ENCODE results near the gene OTULIN.

Gene OTULIN

GRCh38 chr5:14696057-14696456 is 31.5 kb downstream of the OTULIN start:
- no peak for TF ChIP-seq ZFX (IDR thresholded peaks at IDR 0.05; ENCODE audit: borderline replicate concordance)
- TF ChIP-seq CTCF (IDR thresholded peaks at IDR 0.05): no peak
- no peak overlapping the region for H3K27ac ChIP-seq

DNA sequence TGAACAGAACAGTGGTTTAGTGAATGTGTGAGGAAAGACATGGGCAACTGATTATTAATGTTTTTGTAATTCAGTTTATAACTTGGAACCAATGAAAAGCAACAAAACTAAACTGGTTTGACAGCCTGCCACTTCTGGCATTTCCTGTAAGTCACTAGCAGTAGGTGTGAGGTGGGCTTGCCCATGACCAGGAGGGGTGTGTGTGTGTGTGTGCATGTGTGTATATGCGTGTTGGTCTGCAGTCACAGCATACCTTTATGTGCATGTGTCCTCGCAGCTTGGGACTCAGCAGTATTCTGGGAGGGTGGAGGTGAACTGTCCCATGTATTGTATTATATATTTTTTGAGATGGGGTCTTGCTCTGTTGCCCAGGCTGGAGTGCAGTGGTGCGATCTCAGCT is 32.3 kb downstream of the OTULIN start:
- no peak for TF ChIP-seq CTCF (IDR thresholded peaks at IDR 0.05)
- no peak for TF ChIP-seq ZFX (IDR thresholded peaks at IDR 0.05; ENCODE audit: borderline replicate concordance)
- H3K27ac ChIP-seq: no peak overlapping the region

- no peak overlapping the region for H3K27ac ChIP-seq
Observed at GRCh38 chr5:14698495-14698894, 34.0 kb downstream of the OTULIN start.

GRCh38 chr5:14699159-14699558 is 34.6 kb downstream of the OTULIN start:
- H3K27ac ChIP-seq: no peak overlapping the region
- no peak for TF ChIP-seq CTCF (IDR thresholded peaks at IDR 0.05)
- no peak for TF ChIP-seq ZFX (IDR thresholded peaks at IDR 0.05; ENCODE audit: borderline replicate concordance)

More at GRCh38 chr5:14698495-14698894, 34.0 kb downstream of the OTULIN start:
- no peak for TF ChIP-seq CTCF (IDR thresholded peaks at IDR 0.05)

DNA sequence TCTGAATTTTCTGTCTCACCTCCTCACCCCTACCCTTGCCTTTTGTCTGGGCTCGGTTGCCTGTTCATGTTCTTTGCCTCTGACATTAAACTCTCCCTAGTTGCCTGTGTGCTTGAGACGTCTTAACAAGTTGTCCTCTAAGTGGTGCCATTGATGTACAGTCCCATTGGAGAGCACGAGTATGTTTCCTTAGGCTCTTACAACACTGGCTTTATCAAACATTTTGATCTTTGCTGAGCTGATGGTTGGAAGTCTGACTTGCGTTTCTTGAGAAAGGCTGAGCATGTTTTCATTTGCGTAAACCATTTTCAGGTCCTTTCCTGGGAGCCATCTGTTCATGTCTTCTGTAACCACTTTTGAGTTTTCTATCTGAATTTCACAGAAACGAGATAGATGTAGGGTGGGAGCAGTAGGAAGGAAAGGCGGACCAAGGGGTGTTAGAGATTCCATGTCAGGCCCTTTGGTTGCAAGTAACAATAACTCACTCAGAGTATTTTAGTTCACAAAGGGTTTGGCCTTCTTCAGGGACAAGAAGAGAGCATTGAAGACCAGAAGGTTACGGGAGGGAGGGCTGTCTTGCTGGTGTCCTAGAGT is 35.4 kb downstream of the OTULIN start:
- TF ChIP-seq CTCF (IDR thresholded peaks at IDR 0.05) (no peak), ZFX (IDR thresholded peaks at IDR 0.05; ENCODE audit: borderline replicate concordance) (no peak)
- no peak overlapping the region for H3K27ac ChIP-seq

- no peak overlapping the region for H3K27ac ChIP-seq
- TF ChIP-seq ZFX (IDR thresholded peaks at IDR 0.05; ENCODE audit: borderline replicate concordance) (no peak), CTCF (IDR thresholded peaks at IDR 0.05) (no peak)
Observed at GRCh38 chr5:14700478-14701436, 36.2 kb downstream of the OTULIN start.

DNA sequence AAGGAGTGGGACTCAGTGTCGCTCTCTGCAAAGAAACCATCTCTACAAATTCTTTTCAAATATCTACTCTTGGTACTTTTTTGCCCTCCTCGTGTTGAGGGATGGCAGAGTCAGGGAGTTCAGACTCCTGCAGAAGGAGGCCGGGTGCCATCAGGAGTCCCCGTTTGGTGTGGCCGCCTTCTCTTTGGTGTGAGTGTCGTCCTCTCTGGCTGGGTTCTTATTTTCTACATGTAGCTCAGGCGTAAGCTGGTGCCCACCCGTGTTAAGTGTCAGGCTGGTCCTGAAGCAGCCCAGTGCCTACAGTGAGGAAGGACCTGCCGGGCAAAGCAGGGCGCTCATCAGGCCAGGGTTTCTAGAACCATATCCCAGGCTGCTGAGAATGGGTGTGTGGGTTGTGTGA is 37.0 kb downstream of the OTULIN start:
- TF ChIP-seq CTCF (IDR thresholded peaks at IDR 0.05) (no peak), ZFX (IDR thresholded peaks at IDR 0.05; ENCODE audit: borderline replicate concordance) (no peak)
- H3K27ac ChIP-seq: no peak overlapping the region

All from 22Rv1 (cell line).